PC-3 (cell line): ENCODE data around the gene CDH4. TPM values are rescaled to one million over a fixed set of nuclear protein-coding genes. Genes with fewer than 3 reads are reported as not detected.

Source experiments
- ATAC-seq: fragments of 200-7000 bp; cut with Tn5 transposase; 2 replicates; pipeline ENCODE4 v1.9.1; 2020; ENCODE audit warnings: mild to moderate bottlenecking, moderate library complexity
- BruUV-seq: library from RNA; stranded (reverse); fragments of 400-500 nt; replicated peaks from 2 replicates; lab custom pipeline; 2021; lab: Mats Ljungman, UMichigan
- CTCF ChIA-PET: fragments of 300-600 bp; sonication (Branson Sonifier 250); formaldehyde crosslinking; loops from one replicate; lab custom pipeline; 2022; ENCODE audit warnings: antibody characterized with exemption; lab: Charles Lee
- POLR2A ChIA-PET: fragments of 300-600 bp; sonication (Branson Sonifier 250); formaldehyde crosslinking; loops from one replicate; lab custom pipeline; 2022; ENCODE audit warnings: antibody characterized with exemption; ENCODE audit not compliant: unreplicated experiment; lab: Charles Lee
- DNase-seq: peaks from one replicate; pipeline ENCODE4 v3.0.0-alpha.2; 2015
- H2AFZ ChIP-seq: fragments of 300-600 bp; sonication (generic); 2 replicates; pipeline ENCODE4 v1.6.0; 2016; ENCODE audit warnings: antibody characterized with exemption, low read length
- H3F3A ChIP-seq: fragments of 300-600 bp; sonication (generic); one replicate; pipeline ENCODE4 v1.6.0; 2017; ENCODE audit warnings: antibody characterized with exemption, low read length, control low read depth, mild to moderate bottlenecking; ENCODE audit not compliant: unreplicated experiment
- H3K27ac ChIP-seq: fragments of 300-600 bp; sonication (generic); 2 replicates; pipeline ENCODE4 v1.5.1; 2016; ENCODE audit warnings: mild to moderate bottlenecking, low read length
- H3K27me3 ChIP-seq: fragments of 300-600 bp; sonication (generic); 2 replicates; pipeline ENCODE4 v1.6.1; 2016; ENCODE audit warnings: low read length, mixed read lengths
- H3K36me3 ChIP-seq: fragments of 300-600 bp; sonication (generic); 2 replicates; pipeline ENCODE4 v1.6.1; 2016; ENCODE audit warnings: low read depth, mixed run types, low read length, mixed read lengths
- H3K4me1 ChIP-seq: fragments of 300-600 bp; sonication (generic); 2 replicates; pipeline ENCODE4 v1.5.1; 2016; ENCODE audit warnings: low read length; ENCODE audit not compliant: insufficient read depth
- H3K4me2 ChIP-seq: fragments of 300-600 bp; sonication (generic); 2 replicates; pipeline ENCODE4 v1.6.0; 2016; ENCODE audit warnings: low read length
- H3K4me3 ChIP-seq: fragments of 300-600 bp; sonication (generic); 2 replicates; pipeline ENCODE4 v1.5.1; 2016; ENCODE audit warnings: mild to moderate bottlenecking, low read length, mixed read lengths
- H3K79me2 ChIP-seq: fragments of 300-600 bp; sonication (generic); 2 replicates; pipeline ENCODE4 v1.6.1; 2017; ENCODE audit warnings: low read length, mixed read lengths
- H3K9ac ChIP-seq: fragments of 300-600 bp; sonication (generic); 2 replicates; pipeline ENCODE4 v1.6.0; 2016; ENCODE audit warnings: mild to moderate bottlenecking, low read length
- H3K9me2 ChIP-seq: fragments of 300-600 bp; sonication (generic); replicated peaks from 2 replicates; pipeline ENCODE4 v1.6.1; 2016; ENCODE audit warnings: mixed run types, low read length, mixed read lengths
- H3K9me3 ChIP-seq: fragments of 300-600 bp; sonication (generic); 2 replicates; pipeline ENCODE4 v1.6.1; 2016; ENCODE audit warnings: low read length, mixed read lengths
- H4K20me1 ChIP-seq: fragments of 300-600 bp; sonication (generic); 2 replicates; pipeline ENCODE4 v1.6.1; 2016; ENCODE audit warnings: low read length, mixed read lengths
- EZH2 ChIP-seq: fragments of 300-600 bp; sonication (generic); IDR thresholded peaks from one replicate; pipeline ENCODE4 v1.6.1; 2017; ENCODE audit warnings: antibody characterized with exemption, mild to moderate bottlenecking, low read length; ENCODE audit not compliant: unreplicated experiment
- EZH2phosphoT487 ChIP-seq: fragments of 300-600 bp; sonication (generic); IDR thresholded peaks from 2 replicates; pipeline ENCODE4 v1.6.1; 2018; ENCODE audit warnings: mild to moderate bottlenecking, antibody characterized with exemption, low read length, borderline replicate concordance
- intact Hi-C: fragments of 100-400 bp; cut with micrococcal nuclease; formaldehyde crosslinking; loops from 2 replicates; pipeline ENCODE4 v1.9.0; 2023
- total RNA-seq: library from RNA; depleted of rRNA; stranded (reverse); fragments of >200 nt; gene quantifications from 2 replicates; pipeline ENCODE4 v1.2.3, GENCODE V29; 2014
- TF ChIP-seq, protein P1 (sequence below): fragments of 300-600 bp; sonication (generic); conservative IDR thresholded peaks from 2 replicates; pipeline ENCODE4 v1.5.1; 2017; ENCODE audit warnings: antibody characterized with exemption, low read depth, mild to moderate bottlenecking, low read length

Gene CDH4
- total RNA-seq, 1 experiment from 2014 or later: not detected

DNA sequence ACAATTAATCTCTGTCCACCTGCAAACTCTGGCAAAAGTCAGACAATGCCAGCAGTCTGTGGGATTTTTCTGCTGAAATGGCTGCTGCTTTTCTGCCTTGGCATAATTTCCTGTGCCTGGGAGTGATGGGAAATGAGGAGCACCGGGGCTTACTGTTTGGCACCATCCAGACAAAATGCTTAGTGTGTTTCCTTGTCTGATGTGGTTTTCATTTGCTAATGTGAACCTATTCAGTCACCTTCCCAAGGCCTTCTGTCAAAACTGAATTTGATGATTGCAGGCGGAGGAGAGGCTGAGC is 56.4 kb downstream of the CDH4 start:
- Histone ChIP-seq H4K20me1 (no peaks in the 10 kb centered on the region), H3K4me3 (no peak overlapping the region), H3K9ac (no peak overlapping the region), H3K4me2 (no peak overlapping the region), H3F3A (no peaks in the 10 kb centered on the region), H3K27me3 (peaks cover 9% of the 10 kb centered on the region; the same call in 1 of the 2 replicates), H3K79me2 (no peaks in the 10 kb centered on the region), H3K9me3 (no peaks in the 10 kb centered on the region), H2AFZ (no peak overlapping the region), H3K4me1 (no peaks in the 10 kb centered on the region), H3K27ac (no peak overlapping the region), H3K9me2 (no peaks in the 10 kb centered on the region), H3K36me3 (no peaks in the 10 kb centered on the region)
- ATAC-seq (no peak), DNase-seq (no peak)
- intact Hi-C loops: no loop called here
- TF ChIP-seq EZH2 (no peak), EZH2phosphoT487 (no peak)
- TF ChIP-seq, protein P1, sequence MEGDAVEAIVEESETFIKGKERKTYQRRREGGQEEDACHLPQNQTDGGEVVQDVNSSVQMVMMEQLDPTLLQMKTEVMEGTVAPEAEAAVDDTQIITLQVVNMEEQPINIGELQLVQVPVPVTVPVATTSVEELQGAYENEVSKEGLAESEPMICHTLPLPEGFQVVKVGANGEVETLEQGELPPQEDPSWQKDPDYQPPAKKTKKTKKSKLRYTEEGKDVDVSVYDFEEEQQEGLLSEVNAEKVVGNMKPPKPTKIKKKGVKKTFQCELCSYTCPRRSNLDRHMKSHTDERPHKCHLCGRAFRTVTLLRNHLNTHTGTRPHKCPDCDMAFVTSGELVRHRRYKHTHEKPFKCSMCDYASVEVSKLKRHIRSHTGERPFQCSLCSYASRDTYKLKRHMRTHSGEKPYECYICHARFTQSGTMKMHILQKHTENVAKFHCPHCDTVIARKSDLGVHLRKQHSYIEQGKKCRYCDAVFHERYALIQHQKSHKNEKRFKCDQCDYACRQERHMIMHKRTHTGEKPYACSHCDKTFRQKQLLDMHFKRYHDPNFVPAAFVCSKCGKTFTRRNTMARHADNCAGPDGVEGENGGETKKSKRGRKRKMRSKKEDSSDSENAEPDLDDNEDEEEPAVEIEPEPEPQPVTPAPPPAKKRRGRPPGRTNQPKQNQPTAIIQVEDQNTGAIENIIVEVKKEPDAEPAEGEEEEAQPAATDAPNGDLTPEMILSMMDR: no peak
- POLR2A ChIA-PET: no interaction called here
- BruUV-seq: no TSS peak
- CTCF ChIA-PET: no interaction called here

DNA sequence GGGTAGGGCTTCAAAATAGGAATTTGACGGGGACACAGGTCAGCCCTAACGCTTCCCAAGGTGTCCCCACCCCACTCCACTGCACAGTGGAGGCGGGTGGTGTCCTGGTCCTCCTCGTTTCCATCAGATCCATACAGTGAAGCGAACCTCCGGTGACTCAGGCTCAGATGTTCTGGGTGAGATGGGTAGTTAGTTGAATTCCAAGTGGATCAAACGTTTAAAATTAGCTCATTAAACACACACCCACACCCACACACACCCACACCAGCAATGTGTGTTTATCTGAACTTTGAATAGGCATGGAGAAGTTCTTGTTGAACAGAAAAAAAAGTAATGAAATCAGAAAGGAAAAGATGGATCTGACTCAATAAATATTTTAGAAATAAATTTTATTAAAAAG is 58.9 kb downstream of the CDH4 start:
- H3K9me2 ChIP-seq: no peaks in the 10 kb centered on the region
- no TSS peak for BruUV-seq
- no peaks in the 10 kb centered on the region for H3K36me3 ChIP-seq
- H4K20me1 ChIP-seq: no peaks in the 10 kb centered on the region
- no peak overlapping the region for H3K4me2 ChIP-seq
- TF ChIP-seq EZH2phosphoT487: no peak
- TF ChIP-seq, protein P1: no peak
- TF ChIP-seq EZH2: no peak
- ChIA-PET CTCF (no interaction called here), POLR2A (no interaction called here)
- no peak overlapping the region for H3K4me3 ChIP-seq
- no peaks in the 10 kb centered on the region for H3F3A ChIP-seq
- H3K4me1 ChIP-seq: no peaks in the 10 kb centered on the region
- H3K27ac ChIP-seq: no peak overlapping the region
- H3K9ac ChIP-seq: no peak overlapping the region
- peak; percentile 8 for DNase-seq
- no peak overlapping the region for H2AFZ ChIP-seq
- peaks cover 10% of the 10 kb centered on the region; the same call in 1 of the 2 replicates for H3K27me3 ChIP-seq
- H3K79me2 ChIP-seq: no peaks in the 10 kb centered on the region
- no peaks in the 10 kb centered on the region for H3K9me3 ChIP-seq
- no peak; the same call in 1 of the 2 replicates for ATAC-seq
- intact Hi-C loops: no loop called here

DNA sequence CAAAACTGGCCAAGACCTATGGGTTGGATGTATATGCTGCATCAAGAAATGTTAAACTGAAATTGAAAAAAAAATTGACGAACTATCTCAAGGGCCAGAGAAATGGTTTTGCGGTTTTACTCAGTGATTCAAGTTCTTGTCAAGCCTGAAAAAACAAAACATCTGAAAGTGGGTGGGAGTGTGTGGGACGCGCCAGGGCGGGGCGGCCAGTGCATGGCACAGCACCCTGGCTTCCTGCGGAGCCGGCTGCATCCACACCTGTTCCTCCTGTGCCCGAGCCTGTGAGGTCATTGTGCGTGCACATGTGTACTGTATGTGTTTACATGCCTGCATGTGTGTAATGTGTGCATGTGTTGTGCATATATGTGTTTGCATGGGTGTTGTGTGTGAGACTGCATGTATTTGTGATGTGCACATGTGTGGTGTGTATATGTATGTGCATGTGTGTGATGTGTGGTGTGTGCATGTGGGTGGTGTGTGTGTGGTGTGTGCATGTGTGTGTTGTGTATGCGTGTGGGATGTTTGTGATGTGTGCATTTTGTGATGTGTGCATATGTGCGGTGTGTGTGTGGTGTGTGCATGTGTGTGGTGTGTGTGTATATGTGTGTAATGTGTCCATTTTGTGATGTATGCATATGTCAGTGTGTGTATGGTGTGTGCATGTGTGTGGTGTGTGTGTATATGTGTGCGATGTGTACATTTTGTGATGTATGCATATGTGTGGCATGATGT is 59.8 kb downstream of the CDH4 start:
- Histone ChIP-seq H3K27me3 (peaks cover 15% of the 10 kb centered on the region; the same call in 1 of the 2 replicates), H3K4me3 (no peak overlapping the region), H3K79me2 (no peaks in the 10 kb centered on the region), H3K9ac (no peak overlapping the region), H3K4me1 (no peaks in the 10 kb centered on the region), H3F3A (no peaks in the 10 kb centered on the region), H3K4me2 (no peak overlapping the region), H3K27ac (no peak overlapping the region), H3K9me3 (no peaks in the 10 kb centered on the region), H3K36me3 (no peaks in the 10 kb centered on the region), H2AFZ (no peak overlapping the region), H3K9me2 (no peaks in the 10 kb centered on the region), H4K20me1 (no peaks in the 10 kb centered on the region)
- CTCF ChIA-PET: no interaction called here
- no peak for DNase-seq
- no peak for ATAC-seq
- POLR2A ChIA-PET: no interaction called here
- intact Hi-C loops: no loop called here
- BruUV-seq: no TSS peak
- no peak for TF ChIP-seq EZH2phosphoT487
- TF ChIP-seq, protein P1: no peak
- no peak for TF ChIP-seq EZH2
